Measurements from ENCODE around the gene RFX3.

RFX3 gene

DNA sequence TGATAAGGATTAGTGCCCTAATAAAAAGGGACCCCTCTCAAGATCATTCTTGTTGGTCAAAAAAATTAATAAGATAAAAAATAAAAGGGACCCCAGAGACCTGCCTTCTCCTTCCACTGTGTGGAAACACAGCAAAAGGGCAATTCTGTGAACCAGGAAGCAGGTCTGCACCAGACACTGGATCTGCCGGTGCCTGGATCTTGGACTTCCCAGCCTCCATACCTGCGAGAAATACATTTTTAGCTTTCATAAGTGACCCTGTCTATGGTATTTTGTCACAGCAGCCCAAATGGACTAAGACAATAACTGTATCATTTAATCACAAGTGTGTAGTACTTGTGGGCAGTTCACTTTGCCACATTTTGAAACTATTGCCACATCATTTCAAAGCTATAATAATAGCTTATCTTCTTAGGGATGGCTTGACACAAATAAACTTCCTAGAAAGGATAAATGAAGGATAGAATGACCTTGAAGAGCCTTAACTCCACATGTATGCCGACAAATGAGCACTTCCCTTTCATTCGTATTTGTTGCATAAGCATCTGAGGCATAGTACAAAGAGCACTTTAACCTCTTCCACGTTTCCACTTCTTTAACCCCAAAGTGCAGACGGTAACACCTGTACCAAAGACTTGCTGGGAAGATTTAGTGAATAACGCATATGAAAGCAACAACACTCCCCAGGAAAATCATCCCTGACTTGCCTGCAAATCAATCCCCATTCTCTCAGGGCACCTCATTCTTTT lies 336.5 kb downstream of the RFX3 start:
- DNase-seq, result no peak

DNA sequence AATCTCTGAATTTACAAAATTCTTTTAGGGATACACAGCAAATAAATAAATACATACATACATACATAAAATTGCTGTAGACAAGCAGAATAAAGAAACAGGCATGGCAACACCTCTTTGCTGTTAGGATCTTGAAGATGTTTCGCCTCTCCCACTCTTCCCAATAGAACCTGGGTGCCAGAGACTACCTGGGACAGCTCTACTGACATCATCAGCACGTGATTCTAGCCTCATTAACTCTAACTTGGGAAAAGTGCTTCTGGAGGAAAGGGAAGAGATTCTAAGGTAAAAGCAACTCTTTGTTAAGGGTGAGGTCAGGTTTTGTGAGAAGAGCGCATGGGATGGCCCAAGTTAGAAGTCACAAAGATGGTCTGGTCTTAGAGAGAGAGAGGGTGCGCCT lies 339.1 kb downstream of the RFX3 start:
- DNase-seq, result no peak

DNA sequence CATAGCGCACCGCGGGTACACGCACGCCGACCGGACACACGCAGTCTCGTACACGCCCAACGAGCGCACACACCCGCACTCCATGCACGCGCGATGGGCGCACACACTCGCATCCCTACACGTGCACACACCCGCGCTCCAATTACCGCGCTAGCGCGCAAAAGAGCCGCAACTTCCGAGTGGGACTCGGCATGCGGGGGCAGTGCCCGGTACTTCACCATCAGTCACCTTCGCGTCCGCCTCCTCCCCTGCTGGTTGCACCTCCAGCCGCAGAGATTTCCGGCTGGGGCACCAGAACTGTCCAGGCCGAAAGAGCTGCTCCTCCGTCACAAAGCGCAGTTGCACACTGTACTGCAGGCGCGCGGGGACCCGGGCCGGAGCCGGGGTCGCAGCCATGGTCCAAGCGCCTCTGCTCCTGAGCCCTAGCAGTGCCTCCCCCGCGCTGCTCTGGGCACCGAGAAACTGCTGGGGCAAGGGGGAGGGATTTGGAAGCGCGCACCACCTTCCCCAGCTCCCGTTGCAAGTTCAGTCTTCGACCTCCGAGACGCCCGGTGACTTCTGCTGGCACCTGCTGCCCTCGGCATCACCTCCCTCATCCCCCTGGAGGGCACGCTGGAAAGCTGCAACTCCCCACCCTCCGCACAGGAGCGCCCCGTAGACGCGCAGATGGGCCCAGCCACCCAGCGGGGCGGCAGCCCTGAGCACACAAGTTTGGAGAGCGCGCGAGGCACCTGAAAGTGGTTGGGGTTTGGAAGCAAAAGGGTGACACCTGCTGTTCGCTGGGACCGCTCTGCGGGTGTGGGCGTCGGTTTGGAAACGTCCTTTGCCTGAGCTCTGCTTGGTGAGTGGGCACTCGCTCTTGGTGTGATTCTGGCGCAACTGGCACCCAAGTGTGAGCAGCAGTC lies 344.5 kb downstream of the RFX3 start:
- DNase-seq, result no peak

DNA sequence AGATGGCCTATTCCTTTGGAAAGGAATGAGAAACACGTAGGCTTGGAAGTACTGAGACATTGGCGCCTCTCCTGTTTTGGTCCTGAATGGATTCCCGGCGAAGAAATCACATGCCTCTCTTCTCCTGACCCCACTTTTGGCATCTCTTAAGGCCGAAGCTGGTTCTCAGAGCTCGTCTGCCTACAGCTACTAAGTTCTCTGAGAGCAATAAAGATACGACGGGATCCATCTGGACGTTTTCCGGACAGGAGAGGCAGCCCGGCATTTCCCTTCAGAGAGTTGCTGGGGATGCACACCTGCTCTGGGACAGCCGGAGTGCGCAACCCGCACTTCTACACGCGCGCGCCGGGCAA lies 345.1 kb downstream of the RFX3 start:
- DNase-seq, result no peak

DNA sequence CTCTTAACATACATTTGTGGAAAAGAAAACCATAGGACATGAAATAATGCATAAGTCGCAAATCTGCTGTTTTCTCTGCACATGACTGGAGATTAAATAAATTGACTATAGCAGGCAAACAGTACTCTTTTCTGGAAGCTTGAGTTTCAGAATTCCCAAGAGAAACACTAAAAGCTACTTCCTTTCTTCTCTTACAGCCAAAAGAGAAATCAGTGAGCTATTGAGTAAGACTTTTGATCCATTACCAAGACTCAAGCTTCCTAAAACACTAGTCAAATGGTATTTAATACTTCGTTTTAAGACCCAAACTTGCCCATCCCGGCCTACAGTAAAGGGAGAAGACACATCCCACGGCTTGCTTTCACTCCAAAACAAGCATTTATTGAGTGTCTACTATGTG lies 346.1 kb downstream of the RFX3 start:
- no peak for DNase-seq

DNA sequence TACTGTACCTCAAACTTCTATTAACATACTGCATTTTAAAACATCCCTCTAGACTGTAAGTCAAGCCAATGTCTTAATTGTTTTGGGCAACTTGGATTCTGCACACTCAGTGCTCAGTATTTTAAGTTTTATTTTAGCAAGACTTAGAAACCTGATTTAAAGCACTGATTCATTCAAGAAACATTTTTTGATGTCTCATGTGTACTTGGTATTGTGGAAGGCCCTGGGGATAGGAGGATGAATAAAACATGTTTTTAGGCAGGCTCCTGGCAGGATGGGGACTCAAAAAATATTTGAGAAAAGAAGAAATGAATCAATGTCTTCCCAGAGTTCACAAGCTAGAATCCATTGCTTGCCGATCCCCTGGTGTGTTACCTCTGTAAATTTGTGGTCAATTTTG lies 347.9 kb downstream of the RFX3 start:
- no peak for DNase-seq

DNA sequence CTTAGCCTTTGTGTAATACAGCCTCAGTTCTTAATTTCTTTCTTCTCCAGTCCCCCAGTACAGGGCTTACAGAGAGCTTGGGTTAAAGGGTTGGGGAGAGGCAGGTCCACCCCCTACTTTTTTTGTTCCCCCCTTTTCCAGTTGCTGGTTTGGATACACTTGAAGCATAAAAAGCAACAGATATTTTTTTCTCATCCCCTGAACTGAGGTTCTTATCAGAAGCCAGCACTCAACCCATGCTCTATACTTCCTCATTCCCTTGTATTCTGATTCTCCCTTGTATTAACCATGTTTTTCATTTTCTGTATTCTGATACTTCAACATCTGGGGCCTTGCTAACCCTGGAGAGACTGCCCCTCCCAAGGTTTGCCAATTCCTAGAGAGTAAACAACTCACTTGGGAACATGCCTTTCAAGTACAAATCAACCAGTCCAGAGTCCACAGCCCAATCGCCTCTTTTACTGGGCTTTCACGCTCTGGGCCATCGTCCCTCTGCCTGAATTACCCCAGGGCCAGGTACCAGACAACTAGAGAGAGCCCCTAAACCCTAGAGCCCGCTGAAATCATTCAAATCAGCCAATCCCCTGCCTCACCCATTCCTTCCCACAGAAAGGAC lies 348.5 kb downstream of the RFX3 start:
- no peak for DNase-seq

DNA sequence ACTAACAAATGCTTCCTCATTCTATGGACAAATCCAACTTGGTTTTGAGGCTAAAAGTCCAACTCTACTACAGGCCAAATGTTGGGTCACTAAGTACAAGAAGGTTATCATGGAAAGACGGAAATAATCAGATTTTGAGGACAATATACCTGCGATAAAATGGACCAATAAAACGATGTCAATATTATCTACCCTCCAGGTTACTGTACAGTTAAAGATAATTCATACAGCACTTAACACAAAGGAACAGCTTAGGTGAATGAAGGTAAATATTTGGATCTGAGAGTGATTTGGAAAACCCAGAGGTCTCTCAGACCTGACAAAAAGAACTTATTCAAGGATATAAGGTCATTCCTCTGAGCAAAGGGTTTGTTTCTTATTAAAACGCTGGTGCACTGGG lies 352.4 kb downstream of the RFX3 start:
- DNase-seq, result no peak

DNA sequence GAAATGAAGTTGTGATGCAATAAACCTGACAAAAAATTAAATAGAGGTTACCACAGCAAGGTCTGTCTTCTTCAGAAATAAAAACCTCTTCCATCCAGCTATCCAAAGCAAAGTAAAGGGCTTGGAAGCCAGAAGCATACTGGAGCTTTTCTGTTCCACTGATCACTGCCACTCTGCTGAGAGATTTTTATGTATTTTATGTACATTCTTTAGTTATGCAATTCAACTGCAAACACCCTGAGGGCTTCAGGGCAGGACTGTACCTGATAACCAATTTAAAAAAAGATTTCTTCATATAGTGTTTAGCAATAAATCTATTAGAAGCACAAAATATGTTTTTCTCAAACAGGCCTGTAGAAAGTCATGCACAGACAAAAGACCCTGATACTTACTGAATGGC lies 355.0 kb downstream of the RFX3 start:
- DNase-seq, result no peak
